ENCODE results near the gene ADIPOR2. TPM values are rescaled to one million over a fixed set of nuclear protein-coding genes. Genes with fewer than 3 reads are reported as not detected.

The ADIPOR2 gene
- total and polyA plus RNA-seq, 2 experiments from 2014 or later: 5.8 to 25.7 TPM

- no peaks in the 10 kb centered on the region for H3K4me1 ChIP-seq (ENCODE audit: low read depth)
- no peak overlapping the region for H3K4me3 ChIP-seq
- no peaks in the 10 kb centered on the region for H3K27me3 ChIP-seq
- no peak overlapping the region for H3K27ac ChIP-seq
- TF ChIP-seq, protein P1, sequence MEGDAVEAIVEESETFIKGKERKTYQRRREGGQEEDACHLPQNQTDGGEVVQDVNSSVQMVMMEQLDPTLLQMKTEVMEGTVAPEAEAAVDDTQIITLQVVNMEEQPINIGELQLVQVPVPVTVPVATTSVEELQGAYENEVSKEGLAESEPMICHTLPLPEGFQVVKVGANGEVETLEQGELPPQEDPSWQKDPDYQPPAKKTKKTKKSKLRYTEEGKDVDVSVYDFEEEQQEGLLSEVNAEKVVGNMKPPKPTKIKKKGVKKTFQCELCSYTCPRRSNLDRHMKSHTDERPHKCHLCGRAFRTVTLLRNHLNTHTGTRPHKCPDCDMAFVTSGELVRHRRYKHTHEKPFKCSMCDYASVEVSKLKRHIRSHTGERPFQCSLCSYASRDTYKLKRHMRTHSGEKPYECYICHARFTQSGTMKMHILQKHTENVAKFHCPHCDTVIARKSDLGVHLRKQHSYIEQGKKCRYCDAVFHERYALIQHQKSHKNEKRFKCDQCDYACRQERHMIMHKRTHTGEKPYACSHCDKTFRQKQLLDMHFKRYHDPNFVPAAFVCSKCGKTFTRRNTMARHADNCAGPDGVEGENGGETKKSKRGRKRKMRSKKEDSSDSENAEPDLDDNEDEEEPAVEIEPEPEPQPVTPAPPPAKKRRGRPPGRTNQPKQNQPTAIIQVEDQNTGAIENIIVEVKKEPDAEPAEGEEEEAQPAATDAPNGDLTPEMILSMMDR (IDR thresholded peaks at IDR 0.05; ENCODE audit: low read depth, low read length): peak; percentile 36
- H3K36me3 ChIP-seq: no peaks in the 10 kb centered on the region
- H3K9me3 ChIP-seq (ENCODE audit: low read depth): no peaks in the 10 kb centered on the region
- DNase-seq (ENCODE audit: low read depth in 1 of 2, low spot score in 1 of 2): peak in 1 of 2 donors; percentile 81
Observed at GRCh38 chr12:1800401-1801302, 109.8 kb downstream of the ADIPOR2 start.

DNA sequence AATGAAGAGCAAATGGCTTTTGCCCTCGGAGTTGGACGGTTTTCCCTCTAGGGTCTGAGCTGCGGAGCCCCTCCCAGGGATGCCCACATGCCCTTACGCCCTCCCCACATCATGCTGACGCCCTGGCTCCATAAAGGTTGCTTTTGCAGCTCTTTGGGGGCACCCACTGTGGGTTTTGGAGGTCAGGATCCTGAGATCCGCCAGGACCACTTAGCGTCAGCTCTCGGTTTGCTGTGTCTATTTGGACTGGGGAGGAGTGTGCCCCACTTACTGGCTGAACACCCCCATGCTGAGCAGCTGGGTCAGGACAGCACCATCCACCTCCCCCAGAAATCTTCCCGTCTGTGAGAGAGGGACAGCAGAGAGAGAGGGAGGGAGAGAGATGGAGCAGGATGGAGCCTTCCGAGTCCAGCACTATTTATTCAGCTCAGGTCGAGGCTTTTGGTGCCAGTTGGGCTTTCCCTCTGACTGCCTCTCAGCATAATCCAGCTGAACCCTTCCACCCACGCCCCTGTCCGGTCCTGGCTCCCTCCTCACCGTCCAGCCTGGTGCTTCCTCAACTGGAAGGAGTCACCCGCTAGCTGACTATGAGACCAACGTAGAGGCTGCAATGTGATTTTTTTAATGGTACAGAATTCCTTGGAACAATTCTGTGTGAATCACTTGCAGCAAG lies 110.6 kb downstream of the ADIPOR2 start:
- no peak for DNase-seq (ENCODE audit: low read depth in 1 of 2, low spot score in 1 of 2)
- Histone ChIP-seq H3K27ac (no peak overlapping the region), H3K4me3 (no peak overlapping the region), H3K27me3 (no peaks in the 10 kb centered on the region), H3K36me3 (no peaks in the 10 kb centered on the region), H3K4me1 (ENCODE audit: low read depth) (no peaks in the 10 kb centered on the region), H3K9me3 (ENCODE audit: low read depth) (no peaks in the 10 kb centered on the region)
- TF ChIP-seq, protein P1 (IDR thresholded peaks at IDR 0.05; ENCODE audit: low read depth, low read length): no peak

- H3K4me1 ChIP-seq (ENCODE audit: low read depth): no peaks in the 10 kb centered on the region
- H3K36me3 ChIP-seq: no peaks in the 10 kb centered on the region
- H3K27ac ChIP-seq: no peak overlapping the region
- TF ChIP-seq, protein P1 (IDR thresholded peaks at IDR 0.05; ENCODE audit: low read depth, low read length): no peak
- H3K27me3 ChIP-seq: no peaks in the 10 kb centered on the region
- DNase-seq (ENCODE audit: low read depth in 1 of 2, low spot score in 1 of 2): no peak
- no peaks in the 10 kb centered on the region for H3K9me3 ChIP-seq (ENCODE audit: low read depth)
- no peak overlapping the region for H3K4me3 ChIP-seq
Observed at GRCh38 chr12:1803736-1804135, 112.9 kb downstream of the ADIPOR2 start.

- Histone ChIP-seq H3K4me3 (no peak overlapping the region), H3K9me3 (ENCODE audit: low read depth) (no peaks in the 10 kb centered on the region), H3K4me1 (ENCODE audit: low read depth) (no peaks in the 10 kb centered on the region), H3K27me3 (no peaks in the 10 kb centered on the region), H3K36me3 (no peaks in the 10 kb centered on the region), H3K27ac (no peak overlapping the region)
- peak; percentile 85 to 94 for DNase-seq (ENCODE audit: low read depth in 1 of 2, low spot score in 1 of 2)
- TF ChIP-seq, protein P1 (IDR thresholded peaks at IDR 0.05; ENCODE audit: low read depth, low read length): no peak
Observed at GRCh38 chr12:1804545-1805332, 113.9 kb downstream of the ADIPOR2 start.

GRCh38 chr12:1805441-1806081 lies 114.7 kb downstream of the ADIPOR2 start:
- Histone ChIP-seq H3K9me3 (ENCODE audit: low read depth) (no peaks in the 10 kb centered on the region), H3K36me3 (no peaks in the 10 kb centered on the region), H3K27ac (no peak overlapping the region), H3K4me3 (no peak overlapping the region), H3K27me3 (no peaks in the 10 kb centered on the region), H3K4me1 (ENCODE audit: low read depth) (no peaks in the 10 kb centered on the region)
- TF ChIP-seq, protein P1 (IDR thresholded peaks at IDR 0.05; ENCODE audit: low read depth, low read length): no peak
- no peak for DNase-seq (ENCODE audit: low read depth in 1 of 2, low spot score in 1 of 2)
